GM12875 (cell line): ENCODE results near the gene SYNE2.

ENCODE experiments used
- H3K4me3 ChIP-seq: one replicate; pipeline ENCODE4 v1.5.1; 2011; ENCODE audit warnings: low read depth, low read length, control low read depth
- TF ChIP-seq, protein P1 (sequence below): IDR thresholded peaks from 2 replicates; pipeline ENCODE4 v1.5.1; 2011; ENCODE audit warnings: low read depth, mild to moderate bottlenecking, control low read depth, inconsistent platforms, low read length, moderate library complexity, borderline replicate concordance; ENCODE audit not compliant: insufficient read depth

SYNE2 gene

DNA sequence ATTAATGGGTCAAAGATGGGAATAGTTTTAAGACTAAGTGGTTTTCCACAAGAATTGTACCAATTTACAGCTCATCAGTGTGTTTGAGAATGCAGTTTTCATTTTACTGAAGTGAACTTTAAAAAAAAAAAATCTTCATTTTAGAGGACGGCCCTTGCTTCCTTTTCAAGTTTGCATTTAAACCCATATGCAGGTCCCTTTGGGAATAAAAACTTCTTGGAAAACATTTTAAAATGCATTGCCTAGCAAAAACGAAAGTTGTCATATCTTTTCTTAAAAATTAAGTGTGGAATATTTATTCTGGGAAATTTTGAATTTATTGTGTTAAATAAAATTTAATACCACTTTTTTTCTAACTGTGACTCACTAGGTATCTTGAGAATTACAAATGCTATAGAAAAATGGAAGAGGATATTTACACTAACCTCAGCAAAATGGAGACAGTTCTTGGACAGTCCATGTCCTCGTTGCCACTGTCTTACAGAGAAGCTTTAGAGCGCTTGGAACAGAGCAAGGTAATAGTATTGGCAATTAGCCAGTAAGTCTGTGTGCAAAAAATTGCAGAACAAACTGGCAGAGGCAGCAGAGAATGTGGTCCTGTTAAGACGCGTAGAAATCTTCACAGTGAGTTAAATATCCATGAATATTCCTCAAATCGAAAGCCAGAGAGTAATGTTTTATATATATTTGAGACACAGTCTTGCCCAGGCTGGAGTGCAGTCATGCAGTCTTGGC is 209.7 kb downstream of the SYNE2 start:
- TF ChIP-seq, protein P1, sequence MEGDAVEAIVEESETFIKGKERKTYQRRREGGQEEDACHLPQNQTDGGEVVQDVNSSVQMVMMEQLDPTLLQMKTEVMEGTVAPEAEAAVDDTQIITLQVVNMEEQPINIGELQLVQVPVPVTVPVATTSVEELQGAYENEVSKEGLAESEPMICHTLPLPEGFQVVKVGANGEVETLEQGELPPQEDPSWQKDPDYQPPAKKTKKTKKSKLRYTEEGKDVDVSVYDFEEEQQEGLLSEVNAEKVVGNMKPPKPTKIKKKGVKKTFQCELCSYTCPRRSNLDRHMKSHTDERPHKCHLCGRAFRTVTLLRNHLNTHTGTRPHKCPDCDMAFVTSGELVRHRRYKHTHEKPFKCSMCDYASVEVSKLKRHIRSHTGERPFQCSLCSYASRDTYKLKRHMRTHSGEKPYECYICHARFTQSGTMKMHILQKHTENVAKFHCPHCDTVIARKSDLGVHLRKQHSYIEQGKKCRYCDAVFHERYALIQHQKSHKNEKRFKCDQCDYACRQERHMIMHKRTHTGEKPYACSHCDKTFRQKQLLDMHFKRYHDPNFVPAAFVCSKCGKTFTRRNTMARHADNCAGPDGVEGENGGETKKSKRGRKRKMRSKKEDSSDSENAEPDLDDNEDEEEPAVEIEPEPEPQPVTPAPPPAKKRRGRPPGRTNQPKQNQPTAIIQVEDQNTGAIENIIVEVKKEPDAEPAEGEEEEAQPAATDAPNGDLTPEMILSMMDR, result no peak
- H3K4me3 ChIP-seq, result no peak overlapping the region

DNA sequence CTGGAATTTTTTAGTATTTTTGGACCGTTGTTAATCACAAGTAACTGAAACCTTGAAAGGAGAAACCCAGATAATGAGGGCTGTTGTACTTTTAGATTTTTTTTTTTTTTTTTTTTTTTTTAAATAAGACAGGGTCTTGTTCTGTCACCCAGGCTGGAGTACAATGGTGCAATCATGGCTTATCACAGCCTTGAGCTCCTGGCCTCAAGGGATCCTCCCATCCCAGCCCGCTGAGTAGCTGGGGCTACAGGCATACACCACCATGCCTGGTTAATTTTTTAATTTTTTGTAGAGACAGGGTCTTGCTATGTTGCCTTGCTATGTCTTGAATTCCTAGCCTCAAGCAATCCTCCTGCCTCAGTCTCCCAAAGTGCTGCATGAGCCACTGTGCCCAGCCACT is 211.6 kb downstream of the SYNE2 start:
- no peak overlapping the region for H3K4me3 ChIP-seq
- TF ChIP-seq, protein P1, result no peak

DNA sequence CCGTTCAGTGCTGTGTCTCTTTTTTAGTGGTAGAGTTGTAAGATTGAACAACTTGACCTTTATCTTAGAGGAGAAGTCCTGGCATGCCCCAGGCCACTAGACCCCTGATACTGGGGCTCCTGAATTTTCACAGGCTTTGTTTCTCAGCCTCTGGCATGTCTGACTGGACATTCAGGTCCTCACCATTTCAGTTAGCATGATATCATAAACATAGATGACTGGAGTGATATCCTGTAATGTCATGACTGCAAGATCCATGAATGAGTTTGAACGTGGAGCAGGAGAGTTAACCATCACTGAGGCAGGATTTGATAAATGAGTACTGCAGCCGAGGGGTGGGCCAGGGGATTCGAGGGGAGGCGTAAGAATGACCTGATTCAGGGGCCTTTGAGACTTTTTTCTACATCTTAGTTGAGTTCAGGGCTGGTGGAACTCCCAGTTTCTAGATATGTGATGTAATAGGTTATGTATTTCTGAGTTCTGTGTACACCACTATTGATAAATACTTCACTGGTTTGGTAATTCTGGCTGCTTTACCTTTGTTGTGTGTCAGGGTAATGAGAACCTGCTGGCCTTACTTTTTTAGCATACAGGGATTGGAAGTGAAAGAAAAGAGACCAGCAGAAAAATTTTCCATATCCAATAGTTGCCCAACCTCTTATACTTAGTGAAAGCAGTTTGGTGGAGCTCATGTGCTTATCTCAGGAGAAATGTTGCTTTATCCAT is 217.0 kb downstream of the SYNE2 start:
- TF ChIP-seq, protein P1, result no peak
- no peak overlapping the region for H3K4me3 ChIP-seq

DNA sequence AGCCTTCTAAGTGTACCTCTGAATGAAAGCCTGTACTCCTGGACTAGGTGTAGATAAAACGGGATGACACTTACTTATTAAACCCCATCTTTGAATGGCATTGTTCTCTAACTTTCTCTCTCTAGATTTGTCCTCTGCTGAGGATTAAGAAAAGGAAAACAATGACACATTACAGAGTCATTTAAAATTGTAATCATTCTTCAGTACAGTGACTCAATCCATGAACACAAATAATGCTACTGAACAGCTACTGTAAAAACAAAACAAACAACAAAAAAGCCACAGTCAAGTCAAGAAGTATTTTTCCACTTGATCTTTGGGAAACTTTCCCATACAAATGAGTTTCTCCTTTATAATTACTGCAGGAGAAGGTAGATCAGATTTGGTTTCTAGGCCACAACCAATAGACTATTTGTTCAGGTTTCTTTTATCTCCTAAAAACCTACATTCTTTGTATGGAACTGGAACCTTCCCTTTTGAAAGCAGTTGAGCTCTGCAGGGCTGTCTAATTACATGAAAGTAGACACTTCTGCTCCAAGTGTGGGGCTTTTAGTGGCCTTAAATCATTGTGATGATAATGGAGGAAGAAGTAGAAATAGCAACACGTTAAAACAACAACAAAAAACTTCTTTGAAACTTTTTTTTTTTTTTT is 222.3 kb downstream of the SYNE2 start:
- no peak overlapping the region for H3K4me3 ChIP-seq
- TF ChIP-seq, protein P1, result no peak

DNA sequence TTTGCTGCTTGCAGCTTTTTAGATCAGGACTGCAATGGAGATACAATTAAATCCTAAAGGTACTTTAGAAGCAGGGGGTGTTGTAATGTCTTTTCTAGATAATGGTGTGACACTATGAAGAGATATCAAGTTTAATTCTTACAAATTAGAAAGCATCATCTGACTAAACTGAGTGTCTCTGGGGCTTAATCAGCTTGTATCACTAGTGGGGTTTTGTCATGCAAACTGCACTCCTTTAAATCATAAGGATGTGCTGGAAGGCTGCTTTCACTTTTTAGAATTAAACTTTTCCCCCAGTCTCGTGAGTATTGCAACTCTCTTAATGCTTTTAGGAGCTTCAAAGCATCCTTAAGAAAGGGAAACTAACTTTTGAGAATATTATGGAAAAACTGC is 222.8 kb downstream of the SYNE2 start:
- H3K4me3 ChIP-seq, result no peak overlapping the region
- TF ChIP-seq, protein P1, result no peak

DNA sequence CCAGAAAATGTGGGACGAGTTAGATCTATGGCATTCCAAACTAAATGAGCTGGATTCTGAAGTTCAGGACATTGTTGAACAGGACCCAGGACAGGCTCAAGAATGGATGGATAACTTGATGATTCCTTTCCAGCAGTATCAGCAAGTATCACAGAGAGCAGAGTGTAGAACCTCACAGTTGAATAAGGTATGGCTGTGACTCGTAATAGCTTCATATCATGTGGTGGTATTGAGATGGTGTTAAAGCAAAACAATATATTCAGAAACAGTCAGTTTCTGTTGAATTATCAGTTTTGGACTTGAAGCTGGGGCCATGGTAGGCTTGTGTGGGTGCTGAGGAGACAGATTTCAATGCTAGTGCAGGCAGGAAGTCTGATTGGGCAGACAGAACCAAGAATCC is 227.6 kb downstream of the SYNE2 start:
- TF ChIP-seq, protein P1, result no peak

More for the DNA sequence above, 227.6 kb downstream of the SYNE2 start:
- H3K4me3 ChIP-seq, result no peak overlapping the region
